GM12878 (cell line): ENCODE results near the gene PROB1. TPM values are rescaled to one million over a fixed set of nuclear protein-coding genes. Genes with fewer than 3 reads are reported as not detected.

Experiments
- BACH1 ChIP-seq: fragments of 450-650 bp; IDR thresholded peaks from 2 replicates; pipeline ENCODE4 v1.6.1; 2017; ENCODE audit warnings: mild to moderate bottlenecking, borderline replicate concordance
- CBFB ChIP-seq: IDR thresholded peaks from 2 replicates; pipeline ENCODE4 v1.6.1; 2016; ENCODE audit warnings: antibody characterized with exemption, low read depth
- CBX3 ChIP-seq: fragments of 200-600 bp; sonication (generic); IDR thresholded peaks from 2 replicates; pipeline ENCODE4 v1.6.1; 2016; ENCODE audit warnings: low read depth, borderline replicate concordance
- CEBPZ ChIP-seq: fragments of 150-350 bp; IDR thresholded peaks from 2 replicates; pipeline ENCODE4 v1.6.1; 2016; ENCODE audit warnings: low read depth, low read length
- CHD1 ChIP-seq: IDR thresholded peaks from 2 replicates; pipeline ENCODE4 v1.6.1; 2012; ENCODE audit warnings: low read depth, low read length, improper control_type of control experiment
- CREB1 ChIP-seq: IDR thresholded peaks from 2 replicates; pipeline ENCODE4 v1.6.1; 2012; ENCODE audit warnings: low read depth, mild to moderate bottlenecking, inconsistent platforms
- FOS ChIP-seq: IDR thresholded peaks from 3 replicates; pipeline ENCODE4 v1.6.1; 2011; ENCODE audit warnings: borderline replicate concordance; ENCODE audit not compliant: insufficient read length; ENCODE audit errors: extremely low read depth
- IRF4 ChIP-seq: IDR thresholded peaks from 2 replicates; pipeline ENCODE4 v1.6.1; 2011; ENCODE audit warnings: low read depth, low read length
- MAX ChIP-seq: IDR thresholded peaks from 2 replicates; pipeline ENCODE4 v1.6.1; 2012; ENCODE audit warnings: low read depth, low read length, improper control_type of control experiment
- MEF2B ChIP-seq: fragments of 450-650 bp; IDR thresholded peaks from 2 replicates; pipeline ENCODE4 v1.6.1; 2018; ENCODE audit warnings: mild to moderate bottlenecking, moderate library complexity; ENCODE audit not compliant: partially characterized antibody, poor library complexity, severe bottlenecking
- NFYA ChIP-seq: IDR thresholded peaks from 2 replicates; pipeline ENCODE4 v1.6.1; 2011; ENCODE audit warnings: low read depth, mild to moderate bottlenecking, low read length, improper control_type of control experiment, borderline replicate concordance
- NR2C1 ChIP-seq: fragments of 450-650 bp; IDR thresholded peaks from 2 replicates; pipeline ENCODE4 v1.6.1; 2017; ENCODE audit warnings: antibody characterized with exemption, mild to moderate bottlenecking, moderate library complexity
- PAX8 ChIP-seq: fragments of 450-650 bp; IDR thresholded peaks from 2 replicates; pipeline ENCODE4 v1.6.1; 2017; ENCODE audit warnings: mild to moderate bottlenecking, moderate library complexity
- POLR2AphosphoS5 ChIP-seq: IDR thresholded peaks from 2 replicates; pipeline ENCODE4 v1.6.1; 2011; ENCODE audit warnings: mild to moderate bottlenecking, low read length, inconsistent platforms
- POU2F2 ChIP-seq: IDR thresholded peaks from 3 replicates; pipeline ENCODE4 v1.6.1; 2011; ENCODE audit warnings: low read depth, mild to moderate bottlenecking, low read length, borderline replicate concordance
- SKIL ChIP-seq: fragments of 450-650 bp; IDR thresholded peaks from 2 replicates; pipeline ENCODE4 v1.6.1; 2017; ENCODE audit warnings: mild to moderate bottlenecking, low read depth, inconsistent platforms; ENCODE audit not compliant: poor library complexity, severe bottlenecking
- SMAD5 ChIP-seq: IDR thresholded peaks from 2 replicates; pipeline ENCODE4 v1.6.1; 2016; ENCODE audit warnings: antibody characterized with exemption, low read depth
- TCF3 ChIP-seq: IDR thresholded peaks from 2 replicates; pipeline ENCODE4 v1.6.1; 2012; ENCODE audit warnings: low read depth, mild to moderate bottlenecking, low read length, borderline replicate concordance; ENCODE audit not compliant: insufficient read depth
- WRNIP1 ChIP-seq: IDR thresholded peaks from 2 replicates; pipeline ENCODE4 v1.6.1; 2011; ENCODE audit warnings: low read depth, low read length, improper control_type of control experiment, borderline replicate concordance
- ZNF24 ChIP-seq: fragments of 450-650 bp; IDR thresholded peaks from 2 replicates; pipeline ENCODE4 v1.6.1; 2017; ENCODE audit warnings: antibody characterized with exemption, mild to moderate bottlenecking
- ZNF687 ChIP-seq: fragments of 450-650 bp; IDR thresholded peaks from 2 replicates; pipeline ENCODE4 v1.6.1; 2017; ENCODE audit warnings: mild to moderate bottlenecking, moderate library complexity
- polyA plus RNA-seq, 11 experiments: library from polyadenylated mRNA; depleted of rRNA in 4 of 11; unstranded in 6 of 11; stranded (reverse) in 5 of 11; fragments of >200 nt; fragmentation: Nextera tagmentation in 4 of 11; fragmentation: Illumina TruSeq in 1 of 11; extraction: Ambion mirVana in 4 of 11; extraction: Trizol in 1 of 11; gene quantifications; 1 replicate in 1 of 11; 2 replicates in 10 of 11; pipeline versions ENCODE4 v1.2.1 to v1.2.3, GENCODE V29; 2011 to 2016; ENCODE audit warnings: inconsistent platforms in 2 of 11, missing spikeins in 2 of 11, low read depth in 1 of 11
- total RNA-seq, 4 experiments: library from RNA; depleted of rRNA in 3 of 4; stranded (reverse); fragments of >200 nt in 3 of 4; fragmentation: Illumina TruSeq in 1 of 4; extraction: Trizol in 1 of 4; gene quantifications; 2 replicates each; pipeline versions ENCODE4 v1.2.1 to v1.2.3, GENCODE V29; 2013 to 2021

The PROB1 gene
- total and polyA plus RNA-seq, 10 of the 15 experiments (the other 5 are each of a cell fraction or from before 2014, with no cell fraction given): 0.14 to 8.1 (median 2.9) TPM

- peak; percentile 36; the same call in 1 of the 2 replicates for TF ChIP-seq TCF3
- TF ChIP-seq NR2C1: no peak
- TF ChIP-seq MEF2B: no peak
- no peak for TF ChIP-seq SKIL
- TF ChIP-seq POU2F2: peak; percentile 42; the same call in 1 of the 3 replicates
- no peak for TF ChIP-seq CBFB
- peak; percentile 39; the same call in 1 of the 2 replicates for TF ChIP-seq ZNF687
- no peak for TF ChIP-seq ZNF24
- TF ChIP-seq CREB1: peak; percentile 89
- no peak for TF ChIP-seq NFYA
- 0 out of 2 replicates have a peak, but pooled peaks have one; percentile 9 for TF ChIP-seq IRF4
- peak; percentile 92; the same call in 1 of the 2 replicates for TF ChIP-seq WRNIP1
- no peak for TF ChIP-seq CEBPZ
- TF ChIP-seq PAX8: 0 out of 2 replicates have a peak, but pooled peaks have one; percentile 30
- 0 out of 2 replicates have a peak, but pooled peaks have one; percentile 76 for TF ChIP-seq CHD1
- TF ChIP-seq CBX3: no peak
- TF ChIP-seq MAX: peak; percentile 9; the same call in 1 of the 2 replicates
- peak; percentile 87 for TF ChIP-seq POLR2AphosphoS5
- TF ChIP-seq FOS: no peak
- TF ChIP-seq BACH1: peak; percentile 70
- peak; percentile 68; the same call in 1 of the 2 replicates for TF ChIP-seq SMAD5
Observed at GRCh38 chr5:139341689-139342422, 53.0 kb downstream of the PROB1 start, which contains the start of gene PAIP2 (continued).
